Measurements from ENCODE around the gene YWHAH.

- no peak for TF ChIP-seq CTCF (tag by site-specific recombination; IDR thresholded peaks at IDR 0.05)
- no peak for TF ChIP-seq YY1 (tag by site-specific recombination; IDR thresholded peaks at IDR 0.05)
- TF ChIP-seq ZNF704 (tag by site-specific recombination; IDR thresholded peaks at IDR 0.05) = no peak
Observed at GRCh38 chr22:31945443-31945855, 1.1 kb downstream of the YWHAH start.

Data from HEK293 (cell line).